ENCODE measurements around the gene UBA3. TPM values are rescaled to one million over a fixed set of nuclear protein-coding genes. Genes with fewer than 3 reads are reported as not detected.

UBA3 gene
- total RNA-seq, 1 donor from 2014 or later = 75.6 TPM

DNA sequence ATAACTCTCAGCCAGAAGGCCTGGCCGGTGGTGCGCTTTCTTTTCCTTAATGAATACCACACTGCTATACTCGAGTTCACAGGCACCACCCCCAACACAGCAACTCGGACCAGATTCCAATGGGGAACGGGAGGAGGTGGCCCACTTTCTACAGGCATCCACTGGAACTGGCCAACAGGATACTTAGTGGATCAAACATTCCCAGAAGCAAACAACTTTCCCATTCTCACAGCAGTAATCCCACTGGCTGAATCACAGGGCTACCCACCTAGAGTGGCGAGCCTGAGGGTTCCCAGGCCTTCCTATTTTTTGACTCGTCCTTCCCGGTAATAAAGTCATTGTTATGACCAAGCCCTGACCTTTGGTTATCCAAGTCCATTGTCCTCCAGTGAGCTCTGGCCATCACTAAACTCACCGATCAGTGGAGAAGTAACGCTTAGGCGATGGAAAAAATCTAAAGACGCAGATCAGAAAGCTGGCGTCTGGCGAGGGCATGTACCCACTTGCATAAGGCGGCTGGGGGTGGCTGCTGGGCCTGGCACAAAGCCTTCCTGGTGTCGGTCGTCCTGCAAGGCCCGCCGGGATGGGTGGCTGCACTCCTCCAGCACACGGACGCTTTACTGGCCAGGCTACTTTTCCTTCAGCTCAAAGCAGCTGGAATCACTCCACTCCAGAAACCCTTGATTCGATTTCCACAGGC is 67.9 kb downstream of the UBA3 start:
- H3K4me1 Mint-ChIP-seq = peaks cover 57% of the 10 kb centered on the region
- H3K27ac Mint-ChIP-seq (ENCODE audit: unreplicated experiment) = no peak overlapping the region
- TF ChIP-seq, protein P1, sequence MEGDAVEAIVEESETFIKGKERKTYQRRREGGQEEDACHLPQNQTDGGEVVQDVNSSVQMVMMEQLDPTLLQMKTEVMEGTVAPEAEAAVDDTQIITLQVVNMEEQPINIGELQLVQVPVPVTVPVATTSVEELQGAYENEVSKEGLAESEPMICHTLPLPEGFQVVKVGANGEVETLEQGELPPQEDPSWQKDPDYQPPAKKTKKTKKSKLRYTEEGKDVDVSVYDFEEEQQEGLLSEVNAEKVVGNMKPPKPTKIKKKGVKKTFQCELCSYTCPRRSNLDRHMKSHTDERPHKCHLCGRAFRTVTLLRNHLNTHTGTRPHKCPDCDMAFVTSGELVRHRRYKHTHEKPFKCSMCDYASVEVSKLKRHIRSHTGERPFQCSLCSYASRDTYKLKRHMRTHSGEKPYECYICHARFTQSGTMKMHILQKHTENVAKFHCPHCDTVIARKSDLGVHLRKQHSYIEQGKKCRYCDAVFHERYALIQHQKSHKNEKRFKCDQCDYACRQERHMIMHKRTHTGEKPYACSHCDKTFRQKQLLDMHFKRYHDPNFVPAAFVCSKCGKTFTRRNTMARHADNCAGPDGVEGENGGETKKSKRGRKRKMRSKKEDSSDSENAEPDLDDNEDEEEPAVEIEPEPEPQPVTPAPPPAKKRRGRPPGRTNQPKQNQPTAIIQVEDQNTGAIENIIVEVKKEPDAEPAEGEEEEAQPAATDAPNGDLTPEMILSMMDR (conservative IDR thresholded peaks at IDR 0.05) = no peak
- peaks cover 3% of the 10 kb centered on the region for H3K36me3 Mint-ChIP-seq (ENCODE audit: low read depth)
- no peaks in the 10 kb centered on the region for H3K27me3 Mint-ChIP-seq (ENCODE audit: low read depth)
- no peak for DNase-seq (ENCODE audit: low read depth, low spot score)
- no peaks in the 10 kb centered on the region for H3K9me3 Mint-ChIP-seq
- peak overlapping the region; percentile 89 for H3K4me3 Mint-ChIP-seq

DNA sequence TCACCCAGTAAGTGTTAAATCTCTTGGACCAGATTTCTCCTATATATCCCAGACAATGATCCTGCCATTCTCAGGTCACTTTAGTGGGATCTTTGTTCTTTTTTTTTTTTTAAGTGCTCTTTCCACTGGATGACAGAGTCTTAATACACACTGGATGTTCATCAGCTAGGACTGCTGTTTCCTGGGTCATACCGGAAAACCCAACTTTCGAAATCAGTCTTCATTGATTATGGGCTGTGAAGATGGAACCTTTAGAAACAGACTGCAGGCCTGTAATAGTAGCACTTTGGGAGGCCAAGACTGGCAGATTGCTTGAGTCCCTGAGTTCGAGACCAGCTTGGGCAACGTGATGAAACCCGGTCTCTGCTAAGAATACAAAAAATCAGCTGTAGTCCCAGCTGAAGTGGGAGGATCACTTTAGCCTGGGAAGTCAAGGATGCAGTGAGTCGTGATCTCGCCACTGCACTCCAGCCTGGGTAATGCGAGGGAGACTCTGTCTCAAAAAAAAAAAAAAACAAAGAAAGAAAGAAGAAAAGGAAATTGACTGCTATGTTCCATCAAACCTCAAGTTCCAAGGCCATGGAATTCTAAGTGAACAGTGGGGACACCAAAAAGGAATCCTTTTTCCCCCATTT is 69.0 kb downstream of the UBA3 start:
- Mint-ChIP-seq H3K27me3 (ENCODE audit: low read depth) (no peaks in the 10 kb centered on the region), H3K36me3 (ENCODE audit: low read depth) (peaks cover 3% of the 10 kb centered on the region), H3K4me1 (peaks cover 57% of the 10 kb centered on the region), H3K27ac (ENCODE audit: unreplicated experiment) (no peak overlapping the region), H3K9me3 (no peaks in the 10 kb centered on the region), H3K4me3 (peak overlapping the region; percentile 81)
- DNase-seq (ENCODE audit: low read depth, low spot score) = no peak
- TF ChIP-seq, protein P1 (conservative IDR thresholded peaks at IDR 0.05) = no peak

DNA sequence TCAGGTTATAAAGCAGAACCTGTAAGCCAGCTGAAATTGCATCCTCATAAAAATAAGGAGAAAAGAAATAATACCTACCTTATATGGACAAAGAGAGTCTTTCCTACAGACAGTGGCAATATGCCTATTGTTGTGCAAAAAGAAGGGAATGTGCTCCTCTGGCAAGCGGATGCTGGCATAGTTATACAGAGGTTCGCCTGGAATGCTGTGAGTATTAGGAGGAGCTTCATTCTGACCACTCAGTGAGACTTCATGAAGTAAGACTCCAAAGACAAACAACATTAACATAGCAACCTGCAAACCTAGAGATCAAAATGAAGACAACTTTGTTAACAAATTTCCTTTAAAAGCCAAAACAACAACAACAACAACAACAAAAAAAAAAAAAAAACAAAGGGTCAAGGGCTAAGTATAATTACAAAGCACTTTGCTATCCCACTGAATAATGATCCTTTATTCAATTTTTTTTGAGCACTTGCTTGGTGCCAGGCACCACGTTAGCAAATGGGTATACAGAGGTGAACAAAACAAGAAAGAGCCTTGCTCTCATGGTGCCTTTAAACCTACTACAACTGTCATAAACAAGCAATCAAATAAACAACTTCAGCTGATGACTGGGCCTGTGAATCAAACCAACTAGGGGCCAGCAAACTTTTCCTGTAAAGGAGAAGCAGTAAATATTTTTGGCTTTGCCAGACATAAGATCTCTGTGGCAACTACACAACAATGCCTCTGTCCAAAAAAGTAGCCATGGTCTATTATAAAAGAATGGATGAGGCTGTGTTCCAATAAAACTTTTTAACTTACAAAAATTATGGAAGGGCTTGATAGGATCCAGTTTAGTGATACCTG is 70.4 kb downstream of the UBA3 start:
- Mint-ChIP-seq H3K4me3 (peak overlapping the region; percentile 17), H3K36me3 (ENCODE audit: low read depth) (peaks cover 7% of the 10 kb centered on the region), H3K9me3 (no peaks in the 10 kb centered on the region), H3K27me3 (ENCODE audit: low read depth) (no peaks in the 10 kb centered on the region), H3K27ac (ENCODE audit: unreplicated experiment) (no peak overlapping the region), H3K4me1 (peaks cover 52% of the 10 kb centered on the region)
- DNase-seq (ENCODE audit: low read depth, low spot score) = no peak
- TF ChIP-seq, protein P1 (conservative IDR thresholded peaks at IDR 0.05) = no peak

DNA sequence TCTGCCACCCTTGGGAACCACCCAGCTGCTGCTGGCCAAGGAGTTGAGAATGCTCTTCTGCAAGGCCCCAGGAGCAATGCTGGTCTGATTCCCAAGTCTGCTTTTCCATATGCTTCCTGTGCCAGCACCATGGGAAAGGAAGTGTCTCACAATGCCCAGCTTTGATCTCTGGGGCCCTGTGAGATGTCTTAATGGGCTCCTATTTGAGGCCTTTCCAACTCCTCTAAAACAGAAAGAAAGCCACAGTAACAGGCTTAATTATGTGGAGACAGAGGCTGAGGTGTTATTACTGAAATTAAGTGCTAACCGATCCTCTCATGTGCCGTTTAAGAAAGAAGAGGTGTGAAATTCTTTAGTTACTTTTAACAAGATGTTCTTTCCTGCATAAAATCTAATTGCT is 71.2 kb downstream of the UBA3 start:
- H3K27ac Mint-ChIP-seq (ENCODE audit: unreplicated experiment) = peak overlapping the region; percentile 54
- H3K4me3 Mint-ChIP-seq = peak overlapping the region; percentile 45

More for the DNA sequence above, 71.2 kb downstream of the UBA3 start:
- no peaks in the 10 kb centered on the region for H3K27me3 Mint-ChIP-seq (ENCODE audit: low read depth)
- peaks cover 9% of the 10 kb centered on the region for H3K36me3 Mint-ChIP-seq (ENCODE audit: low read depth)
- H3K4me1 Mint-ChIP-seq = peaks cover 47% of the 10 kb centered on the region
- no peak for DNase-seq (ENCODE audit: low read depth, low spot score)
- TF ChIP-seq, protein P1 (conservative IDR thresholded peaks at IDR 0.05) = no peak
- no peaks in the 10 kb centered on the region for H3K9me3 Mint-ChIP-seq

Data from neural crest cell (in vitro differentiated cells).